CD4-positive, alpha-beta memory T cell (primary cell): ENCODE measurements around the gene PCDHGA6. TPM values are rescaled to one million over a fixed set of nuclear protein-coding genes. Genes with fewer than 3 reads are reported as not detected.
A peak's percentile ranks its signal among the peaks of the same experiment; 100 is the strongest.
"Not testable (repeated sequence)": the region's sequence is repeated elsewhere in the genome, so short reads cannot be mapped to it uniquely, and the experiment has no call there.

Source experiments
- CTCF ChIA-PET: fragments of 350-600 bp; sonication (Branson Sonifier 250); formaldehyde crosslinking; loops from one replicate; lab custom pipeline; 2021; ENCODE audit warnings: inconsistent platforms; ENCODE audit not compliant: partially characterized antibody; lab: Charles Lee
- POLR2A ChIA-PET: fragments of 350-600 bp; sonication (Branson Sonifier 250); formaldehyde crosslinking; loops from one replicate; lab custom pipeline; 2021; ENCODE audit not compliant: partially characterized antibody; lab: Charles Lee
- DNase-seq, 5 donors: peaks; one replicate each; pipeline versions ENCODE4 v3.0.0 to v3.0.0-alpha.2; 2020 to 2022; ENCODE audit warnings: mixed read lengths in 1 of 5
- H3K27ac ChIP-seq: one replicate; pipeline ENCODE4 v1.7.0; 2013; ENCODE audit warnings: low read depth, low read length
- H3K27me3 ChIP-seq: 2 replicates; pipeline ENCODE4 v1.7.0; 2013; ENCODE audit warnings: mild to moderate bottlenecking, low read length, moderate library complexity; ENCODE audit not compliant: insufficient read depth
- H3K36me3 ChIP-seq: 2 replicates; pipeline ENCODE4 v1.7.0; 2013; ENCODE audit warnings: mild to moderate bottlenecking, low read length, moderate library complexity; ENCODE audit not compliant: insufficient read depth
- H3K4me1 ChIP-seq: 2 replicates; pipeline ENCODE4 v1.7.0; 2013; ENCODE audit warnings: mild to moderate bottlenecking, low read length, moderate library complexity; ENCODE audit not compliant: insufficient read depth
- H3K4me3 ChIP-seq, 2 donors: one replicate each; pipeline ENCODE4 v1.7.0; 2013; ENCODE audit warnings: low read length in 2 of 2, mild to moderate bottlenecking in 1 of 2
- H3K9me3 ChIP-seq, 2 donors: one replicate each; pipeline ENCODE4 v1.7.0; 2013; ENCODE audit warnings: low read length in 2 of 2, control low read depth in 1 of 2; ENCODE audit not compliant: control insufficient read depth in 1 of 2
- H3K27ac Mint-ChIP-seq, 7 donors: one replicate each; pipeline ENCODE4 v1.8.0; 2020 to 2021; ENCODE audit warnings: mixed read lengths in 7 of 7, mild to moderate bottlenecking in 6 of 7, inconsistent platforms in 3 of 7, moderate library complexity in 3 of 7
- H3K27me3 Mint-ChIP-seq, 2 donors: one replicate each; pipeline ENCODE4 v1.8.0; 2020 to 2021; ENCODE audit warnings: mixed read lengths in 2 of 2
- H3K36me3 Mint-ChIP-seq, 2 donors: one replicate each; pipeline ENCODE4 v1.8.0; 2020 to 2021; ENCODE audit warnings: mixed read lengths in 2 of 2, inconsistent platforms in 1 of 2, mild to moderate bottlenecking in 1 of 2
- H3K4me1 Mint-ChIP-seq, 4 donors: one replicate each; pipeline ENCODE4 v1.8.0; 2020 to 2021; ENCODE audit warnings: mixed read lengths in 4 of 4, mild to moderate bottlenecking in 1 of 4
- H3K4me3 Mint-ChIP-seq, 8 donors: one replicate each; pipeline ENCODE4 v1.8.0; 2020 to 2021; ENCODE audit warnings: mixed read lengths in 8 of 8, mild to moderate bottlenecking in 7 of 8, moderate library complexity in 6 of 8, inconsistent platforms in 3 of 8
- H3K9me3 Mint-ChIP-seq, 8 donors: one replicate each; pipeline ENCODE4 v1.8.0; 2020 to 2021; ENCODE audit warnings: mixed read lengths in 8 of 8, mild to moderate bottlenecking in 5 of 8, inconsistent platforms in 3 of 8, moderate library complexity in 1 of 8
- intact Hi-C: fragments of 100-400 bp; cut with micrococcal nuclease; formaldehyde crosslinking; loops from one replicate; pipeline ENCODE4 v1.15.1; 2023
- polyA plus RNA-seq, 2 donors: library from polyadenylated mRNA; unstranded; fragments of 300-500 nt; fragmentation: Illumina TruSeq; gene quantifications; one replicate each; pipeline ENCODE4 v1.2.3, GENCODE V29; 2021
- total RNA-seq, 2 experiments: library from RNA; stranded (reverse); gene quantifications; one replicate each; pipeline ENCODE4 v1.2.3, GENCODE V29; 2021

The PCDHGA6 gene
- under 1 TPM; 0.50 to 0.76 TPM for total RNA-seq
- polyA plus RNA-seq = under 1 TPM in 1 of 2 donors, not detected in 1; 0.03 TPM

DNA sequence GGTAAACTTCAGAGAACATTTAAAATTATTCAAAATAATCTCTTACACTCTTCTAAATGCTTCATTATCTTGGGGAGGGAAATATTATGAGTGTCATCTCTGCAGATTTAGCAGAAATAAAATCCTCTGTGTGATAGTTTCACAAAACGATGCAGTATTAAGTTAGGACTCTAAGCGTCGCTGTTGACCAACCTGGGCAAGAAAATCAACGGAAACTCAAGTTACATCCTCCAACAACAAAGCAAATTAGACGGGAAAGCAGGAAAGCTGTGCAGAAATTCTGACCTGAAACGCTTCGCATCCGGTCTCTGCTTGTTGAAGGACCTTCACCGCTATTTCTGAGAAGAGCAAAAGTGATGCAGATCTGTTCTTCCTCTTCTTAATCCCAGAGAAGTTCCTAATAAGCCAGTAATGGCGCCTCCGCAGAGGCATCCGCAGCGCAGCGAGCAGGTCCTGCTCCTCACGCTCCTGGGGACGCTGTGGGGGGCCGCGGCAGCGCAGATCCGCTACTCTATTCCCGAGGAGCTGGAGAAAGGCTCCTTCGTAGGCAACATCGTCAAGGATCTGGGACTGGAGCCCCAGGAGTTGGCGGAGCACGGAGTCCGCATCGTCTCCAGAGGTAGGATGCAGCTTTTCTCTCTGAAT, at the start of gene PCDHGA6:
PCDHGA6 (plus strand) TSS at position 219 of the 645 bp plus-strand sequence; CDS start at position 412, 193 bp downstream.
- H3K4me1 Mint-ChIP-seq = peaks cover 4 to 11% (median 8%) of the 10 kb centered on the region in 4 donors
- H3K27me3 ChIP-seq = peaks cover 9% of the 10 kb centered on the region
- no peak within 1 kb of the TSS for H3K27ac Mint-ChIP-seq
- DNase-seq = no peak
- H3K9me3 ChIP-seq = no peaks in the 10 kb centered on the region
- H3K27ac ChIP-seq = no peak within 1 kb of the TSS
- intact Hi-C loops = no loop called here
- H3K4me3 ChIP-seq = no peak within 1 kb of the TSS
- H3K36me3 Mint-ChIP-seq = peaks cover 6 to 7% of the 10 kb centered on the region in 2 donors
- POLR2A ChIA-PET = no interaction called here
- CTCF ChIA-PET = interaction anchor here (0.9 to 2.2 kb wide), 4 partner anchors 39 to 193 kb away, joined by 3 to 8 read pairs (median 4); partner anchors contain the start of genes PCDHGA1 and PCDHGA10
- H3K36me3 ChIP-seq = no peaks in the 10 kb centered on the region
- H3K27me3 Mint-ChIP-seq = peaks cover 34 to 36% of the 10 kb centered on the region in 2 donors
- H3K4me1 ChIP-seq = peaks cover 6% of the 10 kb centered on the region
- H3K9me3 Mint-ChIP-seq = peaks cover under 1 to 82% (median 51%) of the 10 kb centered on the region in 8 donors
- peak within 1 kb of the TSS in 7 of 8 donors; percentile 12 to 64 (median 61) for H3K4me3 Mint-ChIP-seq

DNA sequence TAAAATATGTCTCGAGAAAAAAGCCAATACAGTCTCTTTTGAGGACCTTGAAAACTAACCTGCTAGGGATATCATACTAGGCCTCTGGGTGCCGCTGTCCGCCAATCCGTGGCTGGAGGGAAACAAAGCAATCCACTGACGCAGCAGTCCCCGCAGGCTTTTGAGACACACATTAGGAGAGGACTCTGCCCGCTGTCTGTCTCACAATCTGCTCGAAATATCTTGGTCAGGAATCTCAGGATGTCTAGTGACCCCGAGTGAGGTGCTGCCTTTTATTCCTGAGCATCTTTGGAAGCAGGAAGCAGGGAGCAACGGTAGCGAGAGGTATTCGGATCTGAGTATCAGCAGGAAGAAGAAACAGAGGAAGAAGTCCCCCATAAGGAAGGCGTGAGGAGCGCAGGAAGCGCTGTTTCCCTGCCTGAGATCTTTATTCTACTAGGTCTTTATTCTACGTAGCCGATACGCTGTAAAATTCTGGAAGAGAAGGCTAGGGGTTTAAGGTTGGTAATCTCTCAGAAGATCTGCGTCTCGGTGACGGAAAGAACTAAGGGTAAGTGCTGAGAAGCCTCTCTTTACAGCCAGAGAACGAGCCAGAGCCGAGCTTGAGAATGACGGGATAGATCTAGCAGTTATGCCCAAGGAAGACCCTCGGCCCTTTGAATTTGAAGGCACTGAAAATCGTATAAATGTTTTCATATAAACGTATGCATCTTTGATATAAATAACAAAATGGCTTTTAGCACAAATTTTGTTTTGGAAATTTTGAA, 47.4 kb upstream of the PCDHGA6 start:
- peaks cover 8 to 17% of the 10 kb centered on the region in 2 donors for H3K36me3 Mint-ChIP-seq
- H3K4me1 ChIP-seq = peaks cover 2% of the 10 kb centered on the region
- no peaks in the 10 kb centered on the region for H3K36me3 ChIP-seq
- peak overlapping the region; percentile 36 to 98 (median 94) for H3K27ac Mint-ChIP-seq
- H3K4me3 ChIP-seq = peak overlapping the region; percentile 26 to 50
- H3K9me3 Mint-ChIP-seq = peaks cover 0 to 65% (median 52%) of the 10 kb centered on the region in 8 donors
- peak overlapping the region; percentile 91 to 97 (median 94) for H3K4me3 Mint-ChIP-seq
- ChIA-PET CTCF (interaction anchor here (0.6 to 4.2 kb wide), 11 partner anchors 10 to 241 kb away, joined by 3 to 20 read pairs (median 3); no protein-coding TSS in a partner anchor), POLR2A (no interaction called here)
- H3K4me1 Mint-ChIP-seq = peaks cover 5 to 11% (median 8%) of the 10 kb centered on the region in 4 donors
- H3K27ac ChIP-seq = peak overlapping the region; percentile 37
- H3K9me3 ChIP-seq = peaks cover 0 to 10% of the 10 kb centered on the region in 2 donors
- H3K27me3 Mint-ChIP-seq = peaks cover 23 to 28% of the 10 kb centered on the region in 2 donors
- H3K27me3 ChIP-seq = no peaks in the 10 kb centered on the region
- peak; percentile 67 to 80 (median 71) for DNase-seq
- intact Hi-C loops = loop anchor here (1.0 to 10.0 kb wide), 5 partner anchors 89 to 1221 kb away; partner anchors contain the start of genes PCDHGA10 and PCDHGB7

- no peaks in the 10 kb centered on the region for H3K4me1 ChIP-seq
- no peaks in the 10 kb centered on the region for H3K36me3 ChIP-seq
- Mint-ChIP-seq H3K4me3 (no peak overlapping the region), H3K36me3 (peaks cover 11 to 16% of the 10 kb centered on the region in 2 donors), H3K27ac (no peak overlapping the region), H3K9me3 (peaks cover 2 to 66% (median 52%) of the 10 kb centered on the region in 8 donors), H3K4me1 (peaks cover 5 to 11% (median 6%) of the 10 kb centered on the region in 4 donors), H3K27me3 (peaks cover 35 to 37% of the 10 kb centered on the region in 2 donors)
- intact Hi-C loops = loop anchor here (10.0 kb wide), 2 partner anchors 87 to 1223 kb away; partner anchors contain the start of genes PCDHGA10 and PCDHGB7
- no peak for DNase-seq
- H3K27me3 ChIP-seq = no peaks in the 10 kb centered on the region
- POLR2A ChIA-PET = interaction anchor here (1.4 kb wide), 1 partner anchor 8 kb away, joined by 8 read pairs; the partner anchor contains the start of gene TAF7
- H3K9me3 ChIP-seq = peaks cover 0 to 8% of the 10 kb centered on the region in 2 donors
- H3K27ac ChIP-seq = no peak overlapping the region
- CTCF ChIA-PET = interaction anchor here (0.6 to 4.4 kb wide), 6 partner anchors 9 to 207 kb away, joined by 3 to 29 read pairs (median 6); partner anchors contain the start of gene TAF7
- no peak overlapping the region for H3K4me3 ChIP-seq
These were observed 45.5 kb upstream of the PCDHGA6 start for GRCh38 chr5:141328231-141328630.

- ChIA-PET CTCF (interaction anchor here (0.9 to 4.4 kb wide), 11 partner anchors 9 to 288 kb away, joined by 3 to 29 read pairs (median 4); partner anchors contain the start of genes DIAPH1, PCDHGA6 and TAF7), POLR2A (interaction anchor here (0.7 to 0.8 kb wide), 2 partner anchors 10 to 233 kb away, joined by 3 to 7 read pairs; partner anchors contain the start of gene TAF7)
- intact Hi-C loops = no loop called here
- Mint-ChIP-seq H3K4me3 (peak within 1 kb of the TSS in 6 of 8 donors; percentile 29 to 68 (median 54)), H3K27me3 (peaks cover 50% of the 10 kb centered on the region in 2 donors), H3K9me3 (peaks cover 2 to 81% (median 69%) of the 10 kb centered on the region in 8 donors), H3K27ac (peak within 1 kb of the TSS in 1 of 7 donors; percentile 52), H3K36me3 (peaks cover 15 to 18% of the 10 kb centered on the region in 2 donors), H3K4me1 (peaks cover 5 to 11% (median 6%) of the 10 kb centered on the region in 4 donors)
- peak in 2 of 5 donors; percentile 15 to 26 for DNase-seq
- H3K9me3 ChIP-seq = peaks cover 0 to 8% of the 10 kb centered on the region in 2 donors
- H3K4me1 ChIP-seq = no peaks in the 10 kb centered on the region
- H3K36me3 ChIP-seq = no peaks in the 10 kb centered on the region
- no peak within 1 kb of the TSS for H3K4me3 ChIP-seq
- no peak within 1 kb of the TSS for H3K27ac ChIP-seq
- no peaks in the 10 kb centered on the region for H3K27me3 ChIP-seq
These were observed 43.2 kb upstream of the PCDHGA6 start, which contains the start of gene PCDHGA1 for GRCh38 chr5:141330299-141331080. Gene PCDHGA1 (plus strand): TSS chr5:141330514.

- H3K4me1 ChIP-seq, POLR2A ChIA-PET, H3K36me3 ChIP-seq, H3K27ac Mint-ChIP-seq, H3K27ac ChIP-seq, H3K4me3 Mint-ChIP-seq, H3K4me1 Mint-ChIP-seq, DNase-seq, H3K4me3 ChIP-seq, H3K9me3 ChIP-seq, H3K27me3 ChIP-seq, intact Hi-C loops: not testable (repeated sequence)
- H3K9me3 Mint-ChIP-seq = peaks cover 0 to 85% (median 75%) of the 10 kb centered on the region in 8 donors
- H3K36me3 Mint-ChIP-seq = peaks cover 8 to 16% of the 10 kb centered on the region in 2 donors
- CTCF ChIA-PET = interaction anchor here (1.1 to 1.3 kb wide), 2 partner anchors 12 to 13 kb away, joined by 3 to 5 read pairs; partner anchors contain the start of gene TAF7
- H3K27me3 Mint-ChIP-seq = peaks cover 46 to 55% of the 10 kb centered on the region in 2 donors
These were observed 41.1 kb upstream of the PCDHGA6 start for GRCh38 chr5:141332571-141332970.
